Inflammatory macrophage (primary cell): Measurements from ENCODE around the gene FKBP5.
"Not testable (repeated sequence)": the region's sequence is repeated elsewhere in the genome, so short reads cannot be mapped to it uniquely, and the experiment has no call there.

Experiments used
- DNase-seq, 2 donors: peaks; one replicate each; pipeline ENCODE4 v3.0.0-alpha.2; 2020 to 2022

Gene FKBP5

DNA sequence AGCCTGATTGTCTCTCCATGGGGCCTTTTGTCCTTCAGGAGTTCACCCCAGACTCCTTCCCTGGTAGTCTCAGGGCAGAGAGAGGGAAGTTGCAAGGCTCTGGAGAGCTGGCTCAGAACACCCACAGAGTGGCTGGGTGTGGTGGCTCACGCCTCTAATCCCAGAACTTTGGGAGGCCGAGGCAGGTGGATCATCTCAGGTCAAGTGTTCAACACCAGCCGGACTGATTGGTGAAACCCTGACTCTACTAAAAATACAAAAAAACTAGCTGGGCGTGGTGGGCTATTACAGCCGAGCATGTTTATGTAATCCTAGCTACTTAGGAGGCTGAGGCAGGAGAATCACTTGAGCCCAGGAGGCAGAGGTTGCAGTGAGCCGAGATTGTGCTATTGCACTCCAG is 152.9 kb downstream of the FKBP5 start:
- not testable (repeated sequence) for DNase-seq

DNA sequence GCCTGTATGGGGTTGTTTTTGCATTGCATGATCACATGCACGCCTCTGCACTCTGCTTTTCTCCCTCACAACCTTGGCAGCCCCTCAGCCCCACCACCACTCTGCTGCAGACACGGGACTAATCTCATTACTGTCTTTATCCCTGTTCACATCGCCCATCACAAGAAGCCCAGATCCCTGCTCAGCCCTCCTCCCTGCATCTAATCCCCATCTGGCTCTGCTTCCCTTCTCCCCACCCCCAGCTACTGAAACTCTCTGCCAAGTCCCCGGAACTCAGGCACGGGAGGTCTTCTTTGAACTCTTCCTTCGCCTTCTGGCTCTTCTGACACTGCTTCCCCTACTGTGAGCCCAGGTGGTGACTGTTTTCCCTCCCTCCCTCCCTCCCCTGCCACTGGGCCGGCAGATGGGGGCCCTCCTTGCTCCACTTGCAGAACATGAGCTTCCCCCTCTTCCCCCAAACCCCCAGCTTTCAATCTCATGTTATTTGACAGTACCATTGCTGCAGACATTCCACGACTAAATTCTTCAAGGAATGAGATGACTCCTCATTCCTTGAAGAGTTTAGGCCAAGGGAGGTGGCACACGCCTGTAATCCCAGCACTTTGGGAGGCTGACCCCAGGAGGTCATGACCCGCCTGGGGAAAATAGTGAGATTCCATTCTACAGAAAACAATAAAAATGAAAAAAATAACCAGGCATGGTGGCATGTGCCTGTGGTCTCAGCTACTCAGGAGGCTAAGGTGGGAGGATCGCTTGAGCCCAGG is 154.1 kb downstream of the FKBP5 start:
- no peak for DNase-seq

DNA sequence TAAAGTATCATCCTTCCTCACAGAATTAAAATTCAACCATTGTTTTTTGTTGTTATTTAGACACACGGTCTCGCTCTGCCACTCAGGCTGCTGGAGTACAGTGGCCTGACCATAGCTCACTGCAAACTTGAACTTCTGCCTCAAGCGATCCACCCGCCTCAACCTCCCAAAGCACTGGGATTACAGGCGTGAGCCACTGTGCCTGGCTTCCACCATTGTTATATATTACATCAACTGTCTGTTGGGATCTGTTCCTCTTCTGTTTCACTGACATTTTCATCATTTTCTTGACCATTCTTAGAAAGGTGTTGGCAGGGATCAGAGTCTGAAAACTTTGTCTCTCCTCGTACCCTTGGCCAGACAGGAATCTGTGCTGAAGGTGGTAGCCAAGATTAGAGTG is 154.7 kb downstream of the FKBP5 start:
- DNase-seq: no peak

DNA sequence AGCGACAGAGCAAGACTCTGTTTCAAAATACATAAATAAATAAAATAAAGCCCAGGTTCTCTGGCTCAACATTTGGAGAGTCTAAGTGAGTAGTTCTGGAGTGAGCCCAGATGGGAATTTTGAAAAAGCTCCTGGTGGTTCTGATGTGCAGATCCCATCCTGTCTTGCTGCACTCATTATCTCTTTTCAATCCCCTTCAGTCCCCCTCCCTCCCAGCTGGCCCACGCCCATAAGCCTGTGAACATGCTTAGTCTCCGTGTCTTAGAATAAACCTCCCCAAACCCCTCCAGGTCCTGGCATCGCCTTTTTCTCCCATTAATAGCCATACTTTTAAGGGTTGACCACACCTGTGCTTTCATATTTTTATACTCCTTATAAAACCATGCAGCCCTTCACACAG is 156.6 kb downstream of the FKBP5 start:
- DNase-seq: no peak

DNA sequence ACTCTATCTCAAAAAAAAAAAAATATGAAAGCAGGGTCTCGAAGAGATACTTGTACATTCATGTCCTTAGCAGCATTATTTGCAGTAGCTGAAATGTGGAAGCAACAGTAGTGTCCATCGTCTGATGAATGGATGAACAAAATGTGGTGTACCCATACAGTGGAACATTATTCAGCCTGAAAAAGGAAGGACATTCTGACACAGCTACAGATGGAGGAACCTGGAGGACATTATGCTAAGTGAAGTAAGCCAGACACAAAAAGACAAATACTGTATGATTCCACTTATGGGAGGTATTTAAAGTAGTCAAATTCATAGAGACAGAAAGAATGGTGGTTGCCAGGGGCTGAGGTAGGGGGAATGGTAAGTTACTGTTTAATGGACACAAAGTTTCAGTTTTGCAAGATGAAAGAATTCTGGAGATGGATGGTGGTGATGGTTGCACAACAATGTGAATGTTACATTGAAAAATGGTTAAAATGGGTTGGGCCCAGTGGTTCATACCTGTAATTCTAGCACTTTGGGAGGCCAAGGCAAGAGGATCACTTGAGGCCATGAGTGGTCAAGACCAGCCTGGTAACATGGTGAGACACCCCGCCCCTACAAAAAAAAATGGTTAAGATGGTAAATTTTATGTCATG is 164.2 kb downstream of the FKBP5 start:
- no peak for DNase-seq
